GM12891 (cell line): ENCODE results near the gene SPATA33.
"Not testable (repeated sequence)": the region's sequence is repeated elsewhere in the genome, so short reads cannot be mapped to it uniquely, and the experiment has no call there.

Experiments
- DNase-seq: peaks from one replicate; pipeline ENCODE4 v3.0.0; 2011; ENCODE audit warnings: low spot score; ENCODE audit not compliant: insufficient read length
- FAIRE-seq: peaks from 2 replicates; lab custom pipeline; 2011; peaks lifted over from hg19 to GRCh38; lab: Jason Lieb, UNC
- PAX5 ChIP-seq: IDR thresholded peaks from 2 replicates; pipeline ENCODE4 v1.6.1; 2011; ENCODE audit warnings: low read length, moderate library complexity, mild to moderate bottlenecking; ENCODE audit not compliant: insufficient read depth, severe bottlenecking
- POLR2A ChIP-seq: IDR thresholded peaks from 2 replicates; pipeline ENCODE4 v1.6.1; 2011; ENCODE audit warnings: low read depth, low read length, control low read depth
- POLR2AphosphoS5 ChIP-seq: IDR thresholded peaks from 2 replicates; pipeline ENCODE4 v1.6.1; 2011; ENCODE audit warnings: low read depth, low read length, control low read depth
- POU2F2 ChIP-seq: IDR thresholded peaks from 2 replicates; pipeline ENCODE4 v1.6.1; 2011; ENCODE audit warnings: low read depth, mild to moderate bottlenecking, control low read depth, low read length, moderate library complexity
- SPI1 ChIP-seq: IDR thresholded peaks from 2 replicates; pipeline ENCODE4 v1.6.1; 2011; ENCODE audit warnings: low read depth, low read length, control low read depth
- TAF1 ChIP-seq: IDR thresholded peaks from 2 replicates; pipeline ENCODE4 v1.6.1; 2011; ENCODE audit warnings: low read depth, low read length, control low read depth

Gene SPATA33

GRCh38 chr16:89629827-89630610 lies 27.6 kb upstream of the SPATA33 start:
- no peak for FAIRE-seq

DNA sequence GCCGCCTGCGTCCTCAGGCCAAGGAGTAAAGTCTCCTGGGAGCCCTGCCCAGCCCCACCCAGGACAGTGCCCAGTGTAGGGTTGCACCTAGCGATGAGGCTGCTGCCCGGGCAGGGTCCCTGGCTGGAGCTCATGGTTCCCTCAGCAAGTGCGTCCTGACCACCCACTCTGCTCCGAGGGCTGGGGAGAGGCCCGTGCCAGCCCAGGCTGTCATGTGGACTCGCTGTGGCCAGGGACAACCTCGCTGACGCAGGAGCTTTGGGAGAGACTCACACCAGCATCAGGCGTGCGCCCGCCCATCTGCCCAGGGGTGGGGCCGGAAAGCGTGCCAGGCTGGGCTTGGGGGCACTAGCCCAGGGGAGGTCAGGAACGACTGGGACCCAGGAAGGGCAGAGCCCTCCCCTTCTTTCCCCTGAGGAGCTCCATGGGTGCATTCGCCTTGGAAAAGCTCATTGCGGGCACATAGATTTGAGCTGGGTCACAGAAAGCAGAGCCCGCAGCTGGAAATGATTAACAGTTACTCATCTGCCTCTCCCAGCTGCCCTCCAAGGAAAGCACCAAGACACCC lies 24.5 kb upstream of the SPATA33 start:
- no peak for TF ChIP-seq SPI1
- TF ChIP-seq POLR2AphosphoS5 = no peak
- TF ChIP-seq TAF1 = no peak
- TF ChIP-seq POLR2A = no peak
- no peak for TF ChIP-seq PAX5
- no peak for TF ChIP-seq POU2F2
- DNase-seq (no peak), FAIRE-seq (no peak)

More at GRCh38 chr16:89629827-89630610, 27.6 kb upstream of the SPATA33 start:
- DNase-seq = no peak
- no peak for TF ChIP-seq SPI1
- no peak for TF ChIP-seq PAX5
- TF ChIP-seq POLR2AphosphoS5 = no peak
- TF ChIP-seq POLR2A = no peak
- TF ChIP-seq TAF1 = no peak
- TF ChIP-seq POU2F2 = no peak

DNA sequence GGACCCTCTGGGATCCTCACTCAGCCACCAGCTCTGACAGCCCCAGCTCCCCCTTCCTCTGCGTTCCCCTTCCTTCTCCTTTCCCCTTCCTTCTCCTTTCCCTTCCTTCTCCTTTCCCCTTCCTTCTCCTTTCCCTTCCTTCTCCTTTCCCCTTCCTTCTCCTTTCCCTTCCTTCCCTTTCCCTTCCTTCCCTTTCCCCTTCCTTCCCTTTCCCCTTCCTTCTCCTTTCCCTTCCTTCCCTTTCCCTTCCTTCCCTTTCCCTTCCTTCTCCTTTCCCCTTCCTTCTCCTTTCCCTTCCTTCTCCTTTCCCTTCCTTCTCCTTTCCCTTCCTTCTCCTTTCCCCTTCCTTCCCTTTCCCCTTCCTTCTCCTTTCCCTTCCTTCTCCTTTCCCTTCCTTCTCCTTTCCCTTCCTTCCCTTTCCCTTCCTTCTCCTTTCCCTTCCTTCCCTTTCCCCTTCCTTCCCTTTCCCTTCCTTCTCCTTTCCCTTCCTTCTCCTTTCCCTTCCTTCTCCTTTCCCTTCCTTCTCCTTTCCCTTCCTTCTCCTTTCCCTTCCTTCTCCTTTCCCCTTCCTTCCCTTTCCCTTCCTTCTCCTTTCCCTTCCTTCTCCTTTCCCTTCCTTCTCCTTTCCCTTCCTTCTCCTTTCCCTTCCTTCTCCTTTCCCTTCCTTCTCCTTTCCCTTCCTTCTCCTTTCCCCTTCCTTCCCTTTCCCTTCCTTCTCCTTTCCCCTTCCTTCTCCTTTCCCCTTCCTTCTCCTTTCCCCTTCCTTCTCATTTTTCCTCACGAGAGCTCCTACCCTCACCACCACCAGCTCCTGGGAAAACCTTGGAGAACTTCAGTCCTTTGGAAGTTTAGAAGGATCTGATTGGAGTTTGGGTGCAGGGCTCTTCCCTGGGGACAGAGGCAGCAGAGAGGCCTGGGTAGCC lies 22.9 kb upstream of the SPATA33 start:
- FAIRE-seq, DNase-seq: not testable (repeated sequence)

GRCh38 chr16:89636663-89637062 lies 21.0 kb upstream of the SPATA33 start:
- DNase-seq (no peak), FAIRE-seq (no peak)
- TF ChIP-seq TAF1 (no peak), POLR2AphosphoS5 (no peak), POLR2A (no peak)

- no peak for FAIRE-seq
- no peak for DNase-seq
- TF ChIP-seq POLR2AphosphoS5 (no peak), TAF1 (no peak)
These were observed 20.3 kb upstream of the SPATA33 start for GRCh38 chr16:89637379-89637778.

- DNase-seq = no peak
- TF ChIP-seq POLR2A (no peak), TAF1 (no peak)
- FAIRE-seq = no peak
These were observed 19.2 kb upstream of the SPATA33 start for GRCh38 chr16:89638455-89638854.

- DNase-seq (no peak), FAIRE-seq (no peak)
- TF ChIP-seq SPI1 (no peak), POU2F2 (no peak), PAX5 (no peak), POLR2A (no peak), POLR2AphosphoS5 (no peak)
These were observed 18.3 kb upstream of the SPATA33 start for GRCh38 chr16:89639385-89639784.

DNA sequence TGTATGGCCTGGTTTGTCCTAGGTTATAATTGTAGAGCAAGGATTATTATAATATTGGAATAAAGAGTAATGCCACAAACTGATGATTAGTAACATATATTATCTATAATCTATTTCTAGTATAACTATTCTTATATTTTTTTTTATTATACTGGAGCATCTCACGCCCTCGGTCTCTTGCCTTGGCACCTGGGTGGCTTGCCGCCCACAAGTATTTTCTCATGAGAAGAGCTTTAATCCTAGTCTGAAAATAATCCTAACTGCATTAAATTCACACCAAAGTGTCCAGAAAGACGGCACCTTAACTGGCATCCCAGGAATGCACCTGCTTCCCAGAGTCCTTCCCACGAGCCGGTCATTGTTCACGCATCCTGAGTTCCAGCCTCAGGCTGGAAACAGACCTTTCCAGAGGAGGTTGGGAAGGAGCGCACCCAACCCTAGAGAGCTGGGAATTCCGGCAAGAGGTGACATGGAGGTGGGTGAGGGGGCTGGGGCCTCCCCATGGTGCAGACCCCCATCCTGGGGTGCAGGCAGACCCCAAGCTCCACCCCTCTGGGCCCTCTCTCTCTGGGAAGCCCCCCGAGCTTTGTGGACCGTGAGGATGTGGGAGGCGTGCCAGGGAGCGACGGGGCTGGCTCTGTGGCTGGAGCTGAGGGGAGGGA lies 16.0 kb upstream of the SPATA33 start:
- no peak for TF ChIP-seq PAX5
- DNase-seq = no peak
- FAIRE-seq = no peak

- FAIRE-seq (no peak), DNase-seq (no peak)
- TF ChIP-seq POLR2AphosphoS5 = peak; percentile 53; the same call in 1 of the 2 replicates
- TF ChIP-seq TAF1 = no peak
- no peak for TF ChIP-seq POLR2A
These were observed 15.1 kb upstream of the SPATA33 start for GRCh38 chr16:89642574-89642973.

GRCh38 chr16:89643769-89644300 lies 13.8 kb upstream of the SPATA33 start:
- DNase-seq (no peak), FAIRE-seq (no peak)
- TF ChIP-seq TAF1 = no peak
- TF ChIP-seq PAX5 = no peak
- TF ChIP-seq POLR2AphosphoS5 = no peak
- 0 out of 2 replicates have a peak, but pooled peaks have one; percentile 11 for TF ChIP-seq POU2F2
- TF ChIP-seq SPI1 = no peak
- TF ChIP-seq POLR2A = peak; percentile 13
